ENCODE measurements around the gene CLMN. TPM values are rescaled to one million over a fixed set of nuclear protein-coding genes. Genes with fewer than 3 reads are reported as not detected.

The CLMN gene
- total and polyA plus RNA-seq, 2 of the 4 experiments (the other 2 are of a cell fraction) = 0.10 to 0.18 TPM

GRCh38 chr14:95211721-95212504 lies 107.8 kb downstream of the CLMN start:
- ChIA-PET POLR2A (ENCODE audit: unreplicated experiment) (no interaction called here), CTCF (interaction anchor here (0.6 kb wide), 1 partner anchor 8 kb away, joined by 4 read pairs; no protein-coding TSS in a partner anchor)
- H3K56ac ChIP-seq (ENCODE audit: extremely low read depth, insufficient read depth, low read length) = no peak overlapping the region
- no peaks in the 10 kb centered on the region for H4K20me1 ChIP-seq (ENCODE audit: insufficient read depth, low read length)
- H3K4ac ChIP-seq (ENCODE audit: low read depth, low read length) = no peak overlapping the region
- H3K36me3 ChIP-seq (ENCODE audit: control insufficient read depth, insufficient read depth, low read length) = no peaks in the 10 kb centered on the region
- H3K27ac ChIP-seq (ENCODE audit: insufficient read depth, low read length) = no peak overlapping the region
- ATAC-seq (ENCODE audit: low read depth) = no peak
- H4K91ac ChIP-seq (ENCODE audit: insufficient read depth, low read depth, low read length) = no peak overlapping the region
- no peak overlapping the region for H2BK20ac ChIP-seq (ENCODE audit: low read depth, low read length)
- no peak for DNase-seq
- no peak overlapping the region for H2BK5ac ChIP-seq (ENCODE audit: low read depth, low read length, poor library complexity, severe bottlenecking)
- H3K9me1 ChIP-seq (ENCODE audit: insufficient read depth, low read length) = no peaks in the 10 kb centered on the region
- no peak overlapping the region for H4K8ac ChIP-seq (ENCODE audit: low read depth in 2 of 2, low read length in 2 of 2)
- H2BK120ac ChIP-seq (ENCODE audit: low read depth, low read length) = no peak overlapping the region
- H3K79me1 ChIP-seq (ENCODE audit: low read depth in 1 of 2, low read length in 2 of 2) = no peaks in the 10 kb centered on the region
- no peak overlapping the region for H3K4me2 ChIP-seq (ENCODE audit: low read depth, low read length)
- peaks cover 1% of the 10 kb centered on the region for H3K27me3 ChIP-seq (ENCODE audit: control insufficient read depth, insufficient read depth, low read length)
- H3K9ac ChIP-seq (ENCODE audit: low read depth, low read length) = no peak overlapping the region
- H2AFZ ChIP-seq (replicated peaks; ENCODE audit: low read length, poor library complexity) = no peak overlapping the region
- no peak overlapping the region for H3K4me3 ChIP-seq (ENCODE audit: insufficient read depth, low read depth, low read length)
- H2AK9ac ChIP-seq (replicated peaks; ENCODE audit: low read depth, low read length, poor library complexity) = no peak overlapping the region
- in situ Hi-C loops (cut with MboI; ENCODE audit: low sequenced_read_pairs) = no loop called here
- no peak overlapping the region for H2BK15ac ChIP-seq (ENCODE audit: low read depth, low read length)
- H3K9me3 ChIP-seq (ENCODE audit: control insufficient read depth, insufficient read depth, low read length) = no peaks in the 10 kb centered on the region
- H2AK5ac ChIP-seq (ENCODE audit: low read depth, low read length) = no peak overlapping the region
- no peak overlapping the region for H4K5ac ChIP-seq (ENCODE audit: low read depth, low read length)
- H3K23ac ChIP-seq (ENCODE audit: low read depth, low read length) = no peak overlapping the region
- TF ChIP-seq ELK1 (IDR thresholded peaks at IDR 0.05; ENCODE audit: borderline replicate concordance, low read depth, low read length) = no peak
- no peak for TF ChIP-seq BHLHE40 (IDR thresholded peaks at IDR 0.05; ENCODE audit: low read depth, low read length)
- TF ChIP-seq NFE2L2 (IDR thresholded peaks at IDR 0.05; ENCODE audit: low read depth, low read length) = no peak
- no peak for TF ChIP-seq RCOR1 (IDR thresholded peaks at IDR 0.05; ENCODE audit: insufficient replicate concordance, low read length)
- no peak for TF ChIP-seq SMC3 (IDR thresholded peaks at IDR 0.05; ENCODE audit: low read depth, low read length)
- TF ChIP-seq MAFK (IDR thresholded peaks at IDR 0.05; ENCODE audit: low read depth, low read length) = no peak
- no peak for TF ChIP-seq CTCF (conservative IDR thresholded peaks at IDR 0.05; ENCODE audit: low read depth, low read length)
- TF ChIP-seq FOS (IDR thresholded peaks at IDR 0.05; ENCODE audit: low read depth, low read length) = no peak
- TF ChIP-seq POLR2A (IDR thresholded peaks at IDR 0.05; ENCODE audit: low read depth, low read length) = no peak
- no peak for TF ChIP-seq RFX5 (IDR thresholded peaks at IDR 0.05; ENCODE audit: low read depth, low read length)
- TF ChIP-seq MAZ (IDR thresholded peaks at IDR 0.05; ENCODE audit: borderline replicate concordance, low read depth, low read length) = no peak
- no peak for TF ChIP-seq CEBPB (IDR thresholded peaks at IDR 0.05; ENCODE audit: low read depth, low read length)
- no peak for TF ChIP-seq RAD21 (IDR thresholded peaks at IDR 0.05; ENCODE audit: low read length)
- TF ChIP-seq CHD1 (IDR thresholded peaks at IDR 0.05; ENCODE audit: low read depth, low read length) = no peak
- TF ChIP-seq USF2 (IDR thresholded peaks at IDR 0.05; ENCODE audit: low read depth, low read length) = no peak
- dilution Hi-C loops (cut with HindIII; ENCODE audit: low sequenced_read_pairs, unreplicated experiment) = no loop called here
- no peak overlapping the region for H3K14ac ChIP-seq (replicated peaks; ENCODE audit: low read depth, low read length)
- intact Hi-C loops (cut with micrococcal nuclease) = no loop called here
- H3K4me1 ChIP-seq (ENCODE audit: control insufficient read depth, insufficient read depth, low read length) = no peaks in the 10 kb centered on the region
- H3K18ac ChIP-seq (ENCODE audit: low read depth, low read length) = no peak overlapping the region
- WGBS, 2 experiments (ENCODE audit: extremely low coverage in 2 of 2, insufficient read length in 1 of 2) = 67% methylated on average over 1 of the region's 8 CpGs; no CpG with 5 or more reads in 1 of the 2 experiments
- BruUV-seq (replicated peaks) = no TSS peak

Measured in IMR-90 (cell line).